Thyroid gland (tissue), 4 donors: ENCODE data around the gene E2F1.

Source experiments
- CTCF ChIP-seq, 6 experiments: fragments of 200-600 bp in 3 of 6; fragments of 450-650 bp in 3 of 6; sonication (generic) in 3 of 6; IDR thresholded peaks; one replicate each; pipeline ENCODE4 v1.5.1; 2016 to 2019; ENCODE audit warnings: antibody characterized with exemption in 6 of 6, mild to moderate bottlenecking in 2 of 6, inconsistent platforms in 1 of 6, moderate library complexity in 1 of 6
- POLR2A ChIP-seq, 2 donors: fragments of 450-650 bp; IDR thresholded peaks; one replicate each; pipeline ENCODE4 v1.6.1; 2017; ENCODE audit warnings: antibody characterized with exemption in 2 of 2, mild to moderate bottlenecking in 2 of 2, moderate library complexity in 1 of 2

- TF ChIP-seq CTCF (IDR thresholded peaks at IDR 0.05) (no peak), POLR2A (IDR thresholded peaks at IDR 0.05) (no peak)
These were observed 36.0 kb downstream of the E2F1 start for GRCh38 chr20:33650111-33650752.
